Measurements from ENCODE around the gene APC2.
A peak's percentile ranks its signal among the peaks of the same experiment; 100 is the strongest.
"Not testable (repeated sequence)": the region's sequence is repeated elsewhere in the genome, so short reads cannot be mapped to it uniquely, and the experiment has no call there.

Gene APC2

DNA sequence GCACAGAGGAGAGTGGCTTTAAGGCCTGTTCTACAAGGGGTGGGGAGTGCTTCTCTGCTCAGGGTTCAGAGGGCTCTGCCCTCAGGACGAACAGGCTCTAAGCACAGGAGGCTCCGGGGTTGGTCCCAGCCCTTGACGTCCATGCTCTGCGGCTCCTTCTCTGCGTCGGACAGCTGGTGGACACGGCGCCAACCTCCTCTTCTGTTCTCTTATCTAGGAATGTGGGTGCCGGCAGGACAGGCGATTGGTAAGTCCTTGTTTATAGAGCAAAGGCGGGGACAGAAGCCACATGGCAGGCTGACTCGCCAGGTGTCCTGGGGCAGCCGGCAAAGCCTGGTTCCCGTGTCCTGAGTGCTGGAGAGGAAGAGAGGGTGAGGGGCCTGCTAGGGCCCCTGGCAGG is 20.2 kb upstream of the APC2 start:
- DNase-seq, result no peak

- DNase-seq, result no peak
Measured at GRCh38 chr19:1430246-1430645, 19.7 kb upstream of the APC2 start.

- DNase-seq, result no peak
Measured at GRCh38 chr19:1431759-1432506, 18.0 kb upstream of the APC2 start.

- DNase-seq, result no peak
Measured at GRCh38 chr19:1432507-1432887, 17.4 kb upstream of the APC2 start.

DNA sequence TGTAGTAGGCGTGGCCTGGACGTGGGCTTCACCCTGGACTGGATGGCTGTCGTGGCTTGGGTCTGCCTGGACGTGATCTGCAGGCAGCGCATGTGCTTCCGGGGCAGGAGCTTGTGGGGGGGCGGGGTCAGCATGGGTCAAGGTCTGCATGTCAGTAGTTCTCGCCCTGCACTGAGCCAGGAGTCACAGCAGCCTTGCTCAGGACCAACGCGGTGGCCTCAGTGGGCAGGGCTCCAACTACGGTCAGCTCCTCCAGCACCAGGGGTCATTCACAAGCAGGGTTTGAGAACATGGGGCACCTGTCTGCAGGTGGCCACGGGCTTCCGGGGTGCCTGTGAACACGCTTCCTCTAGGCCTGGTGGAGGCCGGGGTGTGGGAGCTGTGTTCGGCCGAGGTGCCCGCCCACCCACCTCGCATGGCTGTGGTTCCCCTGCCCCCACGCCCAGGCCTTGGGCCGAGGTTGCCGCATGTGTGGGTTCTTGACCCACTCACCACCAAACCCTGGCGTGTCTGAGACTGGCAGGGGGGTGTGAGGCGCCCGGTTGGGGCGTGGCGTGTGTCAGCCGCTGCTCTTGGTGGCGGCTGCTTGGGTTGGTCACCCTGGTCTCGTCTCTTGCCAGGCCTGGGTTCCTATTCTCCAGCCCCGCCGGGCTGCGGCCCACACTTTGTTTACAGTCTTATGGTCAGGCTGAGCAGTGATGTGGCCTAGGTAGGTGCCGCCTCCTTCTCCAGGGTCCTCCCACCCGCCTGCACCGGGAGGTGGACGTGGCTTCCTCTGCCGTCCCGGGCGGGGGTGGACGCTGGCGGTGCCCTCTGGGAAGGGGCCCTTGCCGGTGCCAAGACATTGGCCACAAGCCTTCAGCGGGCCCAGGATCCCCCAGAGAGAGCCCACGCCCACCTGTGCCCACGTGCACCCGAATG is 16.5 kb upstream of the APC2 start:
- no peak for DNase-seq

- no peak for DNase-seq
Measured at GRCh38 chr19:1434040-1434366, 15.9 kb upstream of the APC2 start.

GRCh38 chr19:1434577-1435060 is 15.3 kb upstream of the APC2 start:
- no peak for DNase-seq

DNA sequence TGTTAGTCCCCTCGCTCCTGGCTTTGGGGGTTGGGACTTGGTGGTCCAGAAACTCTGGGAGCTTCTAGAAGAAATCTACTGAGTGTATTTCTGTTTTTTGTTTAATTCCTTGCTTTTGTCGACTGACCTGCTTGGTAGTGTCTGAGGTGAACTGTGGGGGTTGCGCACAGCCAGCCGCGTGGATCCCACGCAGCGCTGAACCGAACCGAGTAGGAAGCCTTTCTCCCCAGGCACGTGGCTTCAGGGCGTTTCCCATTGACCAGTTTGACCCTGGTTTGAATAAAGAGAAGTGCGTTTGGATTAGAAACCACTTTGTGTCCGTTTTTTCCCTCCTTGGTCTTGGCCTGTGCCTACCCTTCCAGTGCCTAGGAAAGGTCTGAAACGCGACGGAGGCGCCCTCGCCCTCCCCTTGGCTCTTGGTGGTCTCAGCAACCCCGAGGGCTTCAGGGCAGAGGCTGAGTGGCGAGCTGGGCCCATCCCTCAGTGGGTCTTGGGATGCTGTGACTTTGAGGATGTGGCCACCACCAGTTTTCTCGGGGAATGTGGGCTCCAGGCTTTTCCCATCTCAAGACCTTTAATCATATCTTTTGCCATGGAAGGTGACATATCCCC is 14.4 kb upstream of the APC2 start:
- DNase-seq, result no peak

- no peak for DNase-seq
Measured at GRCh38 chr19:1437609-1438008, 12.3 kb upstream of the APC2 start.

- DNase-seq, result peak; percentile 78
Measured at GRCh38 chr19:1438035-1438932, 11.6 kb upstream of the APC2 start, which contains the start of gene RPS15. RPS15 (plus strand) TSS chr19:1438396; CDS start chr19:1438426, 30 bp downstream.

DNA sequence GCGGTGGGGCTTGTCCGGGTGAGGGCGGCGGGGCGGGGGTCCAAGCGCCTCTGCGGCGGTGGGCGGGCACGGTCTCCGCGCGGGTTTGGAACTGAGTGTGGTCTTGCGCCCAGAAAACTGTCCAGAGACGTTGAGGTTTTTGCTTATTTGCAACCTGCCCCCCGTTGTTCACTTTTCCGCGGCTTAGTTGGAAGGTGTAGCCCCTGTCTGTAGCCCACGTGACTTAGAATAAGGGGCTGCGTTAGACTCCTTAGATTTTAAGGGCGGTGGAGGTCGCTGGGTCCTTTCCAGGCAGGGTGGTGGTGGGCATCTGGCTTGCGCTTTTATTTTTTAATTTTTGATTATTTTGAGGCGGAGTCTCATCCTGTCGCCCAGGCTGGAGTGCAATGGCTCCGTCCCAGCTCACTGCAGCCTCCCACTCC is 11.0 kb upstream of the APC2 start:
- no peak for DNase-seq

- not testable (repeated sequence) for DNase-seq
Measured at GRCh38 chr19:1439525-1440417, 10.2 kb upstream of the APC2 start.

GRCh38 chr19:1440418-1440801 is 9.5 kb upstream of the APC2 start:
- no peak for DNase-seq

DNA sequence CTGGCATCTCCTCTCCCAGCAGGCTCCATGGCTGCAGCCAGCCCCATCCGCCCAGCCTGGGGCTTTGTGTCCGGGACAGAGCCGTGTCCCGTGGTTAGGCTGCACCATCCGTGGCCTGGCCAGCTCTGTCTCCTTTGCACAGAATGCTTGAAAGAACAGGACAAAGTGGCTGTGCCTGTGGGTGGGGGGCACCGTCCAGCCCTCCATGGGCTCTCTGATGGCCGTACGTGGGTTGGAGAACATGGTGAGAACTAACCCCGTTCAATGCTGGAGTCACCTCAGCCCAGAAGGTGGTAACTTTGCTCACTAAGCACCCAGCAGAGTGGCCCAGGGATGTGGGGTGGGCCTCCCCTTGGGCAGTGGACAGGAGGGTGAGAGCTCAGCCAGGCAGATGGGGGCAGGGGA is 8.9 kb upstream of the APC2 start:
- no peak for DNase-seq

GRCh38 chr19:1441677-1442438 is 8.1 kb upstream of the APC2 start:
- no peak for DNase-seq

DNA sequence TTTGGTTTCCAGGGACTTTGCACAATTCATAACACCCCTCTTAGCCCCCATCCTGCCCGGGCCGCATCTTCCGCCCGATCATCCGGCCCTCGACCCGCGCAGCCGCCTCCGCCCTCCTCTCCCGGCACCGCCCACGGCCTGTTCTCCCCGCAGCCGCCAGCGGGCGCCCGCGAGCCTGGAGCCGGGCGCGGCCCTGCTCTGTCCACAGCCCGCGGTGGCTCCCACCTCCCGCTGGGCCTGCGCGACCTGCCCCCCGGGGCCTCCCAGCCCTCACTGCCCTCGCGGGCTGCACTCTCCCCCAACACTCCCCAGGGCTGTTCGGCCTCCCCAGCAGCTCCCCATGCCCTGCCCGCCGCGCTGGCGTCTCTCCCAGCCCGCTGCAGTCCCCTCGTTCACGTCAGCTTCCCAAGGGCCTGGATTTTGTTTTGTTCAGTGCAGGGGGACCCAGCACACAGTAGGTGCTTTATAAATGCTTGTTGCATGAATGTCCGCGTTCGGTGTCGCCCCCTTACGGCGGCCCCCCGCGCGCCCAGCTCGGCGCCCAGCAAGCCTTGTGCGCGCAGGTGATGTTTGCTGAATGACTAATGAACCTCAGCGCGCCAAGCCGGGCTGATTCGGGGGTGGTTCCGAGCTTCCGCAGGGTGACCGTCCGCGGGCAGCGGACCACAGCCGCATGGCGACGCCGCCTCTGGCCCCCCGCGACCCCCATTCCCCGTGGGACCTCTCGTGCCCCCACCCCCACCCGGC is 4.6 kb upstream of the APC2 start:
- DNase-seq, result no peak

DNA sequence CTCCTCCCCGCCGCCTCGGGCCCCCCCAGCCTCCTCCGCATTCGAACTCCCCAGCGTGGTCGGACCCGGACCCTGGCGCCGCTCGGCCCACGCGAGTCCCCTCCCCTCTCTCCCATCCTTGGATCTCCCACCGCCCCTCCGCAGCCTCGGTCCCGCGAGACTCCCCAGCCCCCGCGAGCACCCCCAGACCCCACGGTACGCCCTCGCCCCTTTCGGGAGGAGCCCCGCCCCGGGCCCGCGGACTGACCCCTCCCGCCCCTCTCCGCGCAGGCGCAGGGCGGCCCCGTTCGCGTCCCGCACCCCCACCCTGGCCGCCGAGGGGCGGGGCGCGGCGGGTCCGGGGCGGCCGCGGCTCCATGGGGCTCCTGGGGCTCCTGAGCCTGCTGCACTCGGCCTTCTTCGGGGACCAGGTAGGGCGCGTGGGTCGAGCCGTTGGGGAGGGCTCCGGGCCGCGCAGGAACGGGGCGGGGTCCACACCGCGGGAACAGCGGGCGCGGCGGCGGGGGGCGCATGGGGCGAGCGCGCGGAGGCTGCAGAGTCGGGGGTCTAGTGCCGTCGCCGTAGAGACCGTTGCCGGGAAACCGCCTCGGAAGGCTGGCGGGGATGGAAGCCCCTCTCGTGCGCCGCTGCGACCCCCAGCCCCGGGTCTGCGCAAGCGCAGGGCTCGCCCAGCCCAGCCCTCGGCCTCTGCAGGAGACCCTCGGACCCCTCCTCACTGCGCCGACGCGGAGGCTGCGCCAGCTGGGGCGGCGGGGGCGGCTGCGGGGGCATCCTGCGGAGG is 3.8 kb upstream of the APC2 start:
- no peak for DNase-seq

DNA sequence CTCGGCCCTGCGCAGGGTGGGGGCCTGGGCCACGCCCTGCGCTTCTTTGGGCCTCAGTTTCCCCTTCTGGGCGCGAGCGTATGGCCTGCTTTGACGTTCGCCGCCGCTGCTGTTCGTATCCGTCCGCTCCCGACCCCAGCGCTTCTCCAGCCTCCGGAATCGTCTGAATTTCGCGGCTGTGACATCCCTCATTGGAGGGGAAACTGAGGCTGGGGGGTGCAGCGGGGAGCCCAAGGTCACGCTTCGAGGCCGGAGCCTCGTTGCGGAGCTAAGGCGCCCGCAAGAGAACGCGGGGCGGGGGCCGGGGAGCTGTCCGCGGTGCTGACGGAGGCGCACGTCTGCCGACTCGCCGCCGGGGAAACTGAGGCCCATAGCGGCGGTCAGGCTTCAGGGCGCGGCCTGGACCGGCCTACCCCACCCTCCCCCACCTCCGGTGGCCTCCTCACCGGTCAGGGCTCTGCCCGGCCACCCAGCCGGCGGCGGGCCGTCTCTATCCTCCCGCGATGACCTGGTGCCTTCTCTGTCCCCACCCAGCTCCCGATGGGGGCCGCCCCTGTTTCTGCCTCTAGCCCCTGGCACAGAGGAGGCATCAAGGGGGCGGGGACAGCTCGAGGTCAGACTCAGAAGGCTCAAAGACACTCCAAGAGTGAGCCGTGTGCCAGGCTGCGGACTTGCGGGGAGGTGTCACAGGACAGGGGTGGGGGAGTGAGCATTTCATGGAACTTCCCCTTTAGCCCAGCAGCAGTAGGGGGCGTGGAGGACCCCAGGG is 3.0 kb upstream of the APC2 start:
- DNase-seq, result no peak
